Skeletal muscle satellite cell (primary cell): ENCODE results near the gene SV2C.

Experiments
- H3K27me3 ChIP-seq: 2 replicates; pipeline ENCODE4 v1.7.0; 2013; ENCODE audit warnings: low read length; ENCODE audit not compliant: control insufficient read depth, insufficient read depth
- H3K36me3 ChIP-seq: 2 replicates; pipeline ENCODE4 v1.7.0; 2013; ENCODE audit warnings: mild to moderate bottlenecking, control low read depth, low read length; ENCODE audit not compliant: insufficient read depth
- H3K4me1 ChIP-seq: 2 replicates; pipeline ENCODE4 v1.7.0; 2013; ENCODE audit warnings: low read length; ENCODE audit not compliant: control insufficient read depth, insufficient read depth
- H3K4me2 ChIP-seq: 2 replicates; pipeline ENCODE4 v1.7.0; 2013; ENCODE audit warnings: mild to moderate bottlenecking, low read length
- H3K4me3 ChIP-seq: 2 replicates; pipeline ENCODE4 v1.7.0; 2013; ENCODE audit warnings: low read length
- H3K9ac ChIP-seq: 2 replicates; pipeline ENCODE4 v1.7.0; 2013; ENCODE audit warnings: mild to moderate bottlenecking, low read depth, low read length, moderate library complexity
- H3K9me3 ChIP-seq: replicated peaks from 2 replicates; pipeline ENCODE4 v1.7.0; 2013; ENCODE audit warnings: mild to moderate bottlenecking, control low read depth, low read length

Gene SV2C

GRCh38 chr5:76269932-76270610, 186.9 kb downstream of the SV2C start:
- no peak overlapping the region for H3K4me3 ChIP-seq
- H3K27me3 ChIP-seq, result no peaks in the 10 kb centered on the region
- no peaks in the 10 kb centered on the region for H3K4me1 ChIP-seq
- H3K36me3 ChIP-seq, result no peaks in the 10 kb centered on the region
- H3K9me3 ChIP-seq, result no peaks in the 10 kb centered on the region
- H3K4me2 ChIP-seq, result no peak overlapping the region
- no peak overlapping the region for H3K9ac ChIP-seq

DNA sequence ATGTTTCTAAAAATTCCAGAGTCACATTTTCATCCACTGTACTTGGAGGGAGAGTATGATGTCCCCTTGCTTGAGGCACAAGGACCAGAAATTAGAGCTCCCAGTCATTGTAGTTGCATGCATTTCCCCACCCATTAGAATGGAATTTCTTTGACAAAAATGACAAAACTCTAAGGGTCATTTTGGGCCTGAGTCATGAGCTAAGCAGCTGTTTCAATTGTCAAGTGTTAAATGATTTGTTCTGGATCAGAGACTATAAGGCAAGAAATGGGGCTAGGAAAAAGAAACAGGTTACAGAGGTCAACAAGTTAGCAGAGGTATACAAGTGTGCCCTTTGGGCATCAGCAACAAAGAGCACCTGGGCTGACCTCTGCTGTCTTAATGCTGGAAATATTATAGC, 188.7 kb downstream of the SV2C start:
- no peak overlapping the region for H3K4me3 ChIP-seq
- no peak overlapping the region for H3K4me2 ChIP-seq
- H3K9ac ChIP-seq, result no peak overlapping the region

DNA sequence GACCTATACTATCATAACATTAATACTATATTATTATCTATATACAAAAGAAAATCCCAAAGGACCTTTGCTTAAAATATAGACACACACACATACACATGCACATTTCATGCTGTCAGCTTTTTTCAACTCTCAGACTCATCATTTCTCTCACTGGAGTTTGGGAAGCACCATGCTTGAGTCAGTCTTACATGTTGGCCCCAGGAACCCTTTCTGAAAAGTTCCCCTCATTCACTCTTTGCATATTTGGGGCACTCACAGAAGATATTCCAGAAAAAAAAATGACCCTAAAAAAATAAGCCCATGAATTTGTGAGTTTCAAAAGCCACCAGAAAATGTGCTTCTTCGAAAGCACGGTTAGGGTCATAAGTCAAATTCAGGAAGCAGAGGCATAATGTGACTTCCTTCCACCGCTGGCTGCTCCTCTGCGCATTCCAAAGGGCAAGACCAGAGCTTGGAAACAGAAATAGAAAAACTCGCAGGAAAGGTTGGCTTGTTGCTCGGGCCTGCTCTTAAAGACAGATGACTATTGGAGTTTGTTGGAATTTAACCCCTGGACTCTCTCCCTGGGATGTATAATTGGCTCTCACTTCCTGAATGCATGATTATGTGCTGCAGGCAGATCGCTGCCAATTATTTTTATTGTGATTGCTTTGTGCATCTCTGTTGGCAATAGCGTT, 190.2 kb downstream of the SV2C start:
- no peak overlapping the region for H3K4me3 ChIP-seq
- H3K27me3 ChIP-seq, result no peaks in the 10 kb centered on the region
- no peaks in the 10 kb centered on the region for H3K36me3 ChIP-seq
- H3K4me1 ChIP-seq, result no peaks in the 10 kb centered on the region
- no peak overlapping the region for H3K9ac ChIP-seq
- no peaks in the 10 kb centered on the region for H3K9me3 ChIP-seq
- H3K4me2 ChIP-seq, result no peak overlapping the region

More for the DNA sequence above, 188.7 kb downstream of the SV2C start:
- Histone ChIP-seq H3K27me3 (no peaks in the 10 kb centered on the region), H3K36me3 (no peaks in the 10 kb centered on the region), H3K4me1 (no peaks in the 10 kb centered on the region), H3K9me3 (no peaks in the 10 kb centered on the region)

DNA sequence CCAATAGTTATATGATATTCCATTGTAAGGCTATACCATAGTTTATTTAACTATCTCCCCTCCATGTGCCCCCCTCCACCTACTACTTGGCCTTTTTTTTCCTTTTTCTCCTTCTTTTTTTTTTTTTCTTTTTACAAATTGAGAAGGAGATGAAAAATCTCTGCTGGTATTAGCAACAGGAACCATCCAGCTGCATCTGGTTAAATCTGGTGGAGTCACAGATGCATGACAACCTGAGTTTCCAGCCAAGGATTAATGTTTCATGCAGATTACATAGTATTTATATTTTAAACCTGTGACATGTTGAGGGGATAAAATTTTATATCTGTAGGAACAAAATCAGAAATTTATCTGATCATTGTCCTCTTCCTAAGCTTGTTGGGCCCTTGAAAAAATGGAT, 191.4 kb downstream of the SV2C start:
- no peak overlapping the region for H3K4me3 ChIP-seq
- H3K36me3 ChIP-seq, result no peaks in the 10 kb centered on the region
- H3K4me2 ChIP-seq, result no peak overlapping the region
- H3K9ac ChIP-seq, result no peak overlapping the region
- H3K9me3 ChIP-seq, result no peaks in the 10 kb centered on the region
- no peaks in the 10 kb centered on the region for H3K27me3 ChIP-seq
- H3K4me1 ChIP-seq, result no peaks in the 10 kb centered on the region

DNA sequence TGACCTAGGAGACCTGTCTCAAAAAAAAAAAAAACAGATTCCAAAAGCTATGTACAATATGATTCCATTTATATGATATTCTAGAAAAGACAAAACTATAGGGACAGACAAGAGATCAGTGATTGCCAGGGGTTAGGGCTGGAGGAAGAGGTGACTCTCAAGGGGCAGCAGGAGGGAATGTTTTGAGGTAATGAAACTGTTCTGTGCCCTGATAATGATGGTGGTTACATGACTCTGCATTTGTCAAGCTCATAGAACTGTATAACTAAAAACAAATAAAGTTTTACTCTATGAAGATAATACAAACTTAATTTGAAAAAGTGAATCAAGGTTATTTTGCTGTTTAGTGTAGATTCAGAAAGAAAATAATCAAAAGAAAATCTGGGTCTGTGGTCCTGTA, 194.6 kb downstream of the SV2C start:
- H3K9ac ChIP-seq, result no peak overlapping the region
- no peaks in the 10 kb centered on the region for H3K4me1 ChIP-seq
- no peaks in the 10 kb centered on the region for H3K9me3 ChIP-seq
- no peaks in the 10 kb centered on the region for H3K36me3 ChIP-seq
- no peak overlapping the region for H3K4me3 ChIP-seq
- no peak overlapping the region for H3K4me2 ChIP-seq
- H3K27me3 ChIP-seq, result no peaks in the 10 kb centered on the region

DNA sequence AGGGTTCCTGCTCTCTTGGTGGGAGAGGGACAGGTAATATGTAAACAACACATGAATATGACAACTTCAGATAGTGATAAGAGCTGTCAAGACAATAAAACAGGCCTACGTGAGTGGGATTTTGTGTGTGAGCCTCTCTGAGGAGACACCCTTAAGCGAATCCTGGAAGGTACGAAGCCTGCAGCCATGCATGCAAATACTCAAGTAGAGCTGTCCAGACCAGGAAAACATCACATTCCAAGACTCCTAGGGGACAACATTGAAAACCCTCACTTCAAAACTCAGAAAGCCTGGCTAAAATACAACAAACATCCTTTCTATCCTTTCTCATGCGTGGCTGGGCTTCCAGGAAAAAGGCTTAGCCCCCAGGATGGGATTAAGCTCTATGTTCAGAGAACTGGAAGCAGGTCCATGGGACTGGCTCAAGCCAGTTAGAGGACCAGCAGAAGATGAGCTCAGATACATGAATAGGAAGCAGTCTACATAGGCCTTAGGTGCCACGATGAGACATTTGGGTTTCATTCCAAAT, 195.1 kb downstream of the SV2C start:
- Histone ChIP-seq H3K9me3 (no peaks in the 10 kb centered on the region), H3K9ac (no peak overlapping the region), H3K36me3 (no peaks in the 10 kb centered on the region), H3K4me3 (no peak overlapping the region), H3K27me3 (no peaks in the 10 kb centered on the region), H3K4me2 (no peak overlapping the region), H3K4me1 (no peaks in the 10 kb centered on the region)

GRCh38 chr5:76280494-76280893, 197.3 kb downstream of the SV2C start:
- Histone ChIP-seq H3K4me1 (no peaks in the 10 kb centered on the region), H3K4me3 (no peak overlapping the region), H3K27me3 (no peaks in the 10 kb centered on the region), H3K36me3 (no peaks in the 10 kb centered on the region), H3K9me3 (no peaks in the 10 kb centered on the region), H3K4me2 (no peak overlapping the region), H3K9ac (no peak overlapping the region)

DNA sequence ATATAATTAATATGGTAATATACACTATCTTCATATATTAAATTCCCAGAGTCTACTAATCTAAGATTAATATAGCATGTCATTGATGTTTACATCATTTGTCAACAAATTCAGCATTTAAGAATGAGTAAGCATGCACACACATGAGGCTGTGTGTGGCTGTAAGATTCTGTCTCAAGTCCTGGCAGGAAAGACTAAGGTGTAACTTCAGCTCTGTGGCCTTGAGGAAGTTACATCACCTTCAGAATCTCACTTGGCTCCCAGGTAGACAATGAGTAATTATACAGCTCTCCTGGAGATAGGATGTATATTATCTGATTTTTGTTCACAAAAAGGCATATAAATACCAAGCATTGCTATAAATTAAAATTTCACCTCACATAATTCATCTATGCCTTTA, 200.5 kb downstream of the SV2C start:
- Histone ChIP-seq H3K4me1 (no peaks in the 10 kb centered on the region), H3K27me3 (no peaks in the 10 kb centered on the region), H3K4me3 (no peak overlapping the region), H3K4me2 (no peak overlapping the region), H3K9ac (no peak overlapping the region), H3K9me3 (no peaks in the 10 kb centered on the region), H3K36me3 (no peaks in the 10 kb centered on the region)

GRCh38 chr5:76289692-76290091, 206.5 kb downstream of the SV2C start:
- Histone ChIP-seq H3K4me1 (no peaks in the 10 kb centered on the region), H3K9me3 (no peaks in the 10 kb centered on the region), H3K4me2 (no peak overlapping the region)

GRCh38 chr5:76290321-76290757, 207.2 kb downstream of the SV2C start:
- H3K4me2 ChIP-seq, result no peak overlapping the region
- H3K9me3 ChIP-seq, result no peaks in the 10 kb centered on the region
- no peaks in the 10 kb centered on the region for H3K27me3 ChIP-seq
- H3K4me3 ChIP-seq, result no peak overlapping the region
- no peak overlapping the region for H3K9ac ChIP-seq
- no peaks in the 10 kb centered on the region for H3K36me3 ChIP-seq
- H3K4me1 ChIP-seq, result no peaks in the 10 kb centered on the region

More at GRCh38 chr5:76289692-76290091, 206.5 kb downstream of the SV2C start:
- H3K27me3 ChIP-seq, result no peaks in the 10 kb centered on the region
- H3K9ac ChIP-seq, result no peak overlapping the region
- no peaks in the 10 kb centered on the region for H3K36me3 ChIP-seq
- H3K4me3 ChIP-seq, result no peak overlapping the region

DNA sequence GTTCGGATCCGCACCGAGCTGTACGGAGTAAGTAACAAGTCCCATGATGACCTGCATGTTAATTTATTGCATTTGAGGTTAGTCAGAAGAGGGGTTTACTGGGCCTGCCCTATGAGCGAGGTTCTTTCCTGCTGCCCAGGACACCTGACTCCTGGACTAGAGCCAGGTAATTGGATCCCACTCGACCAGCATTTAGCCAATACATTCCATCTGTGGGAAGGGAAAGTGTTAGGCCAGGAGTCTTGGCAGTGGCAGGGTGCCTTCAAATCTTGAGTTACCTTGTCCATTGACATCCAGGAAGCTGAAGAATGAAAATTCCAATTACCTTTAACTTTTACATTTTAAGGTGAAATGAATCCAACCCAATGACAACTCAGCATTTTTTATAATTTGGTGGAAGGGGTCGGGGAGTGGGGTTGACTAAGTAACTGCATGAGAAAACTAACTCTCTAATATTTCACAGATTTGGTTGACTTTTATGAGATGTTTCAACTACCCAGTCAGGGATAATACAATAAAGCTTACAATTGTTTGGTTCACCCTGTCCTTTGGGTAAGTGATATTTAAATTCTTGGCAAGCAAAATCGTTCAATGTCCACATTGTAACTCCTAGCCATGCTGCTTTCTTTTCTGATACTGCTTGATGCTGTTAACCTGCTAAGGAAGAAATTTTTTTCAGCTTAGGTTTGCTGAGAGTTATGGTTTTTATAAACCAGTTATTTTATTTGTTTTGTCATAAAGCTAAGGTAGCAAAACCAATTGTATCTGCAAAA, 208.3 kb downstream of the SV2C start:
- Histone ChIP-seq H3K36me3 (no peaks in the 10 kb centered on the region), H3K9me3 (no peaks in the 10 kb centered on the region), H3K4me3 (no peak overlapping the region), H3K9ac (no peak overlapping the region), H3K27me3 (no peaks in the 10 kb centered on the region), H3K4me1 (no peaks in the 10 kb centered on the region), H3K4me2 (no peak overlapping the region)
